Astrocyte (in vitro differentiated cells and primary cell): ENCODE results near the gene CCT5. TPM values are rescaled to one million over a fixed set of nuclear protein-coding genes. Genes with fewer than 3 reads are reported as not detected.

ENCODE experiments used
- DNase-seq: peaks from one replicate; pipeline ENCODE4 v3.0.0-alpha.2; 2010; ENCODE audit warnings: low read depth
- FAIRE-seq: peaks from 2 replicates; lab custom pipeline; 2011; peaks lifted over from hg19 to GRCh38; lab: Jason Lieb, UNC
- H2AFZ ChIP-seq: 2 replicates; pipeline ENCODE4 v1.6.0; 2012; ENCODE audit warnings: low read depth, low read length, inconsistent platforms
- H3K27ac ChIP-seq: 2 replicates; pipeline ENCODE4 v1.5.1; 2011; ENCODE audit warnings: low read depth, low read length, inconsistent platforms
- H3K27me3 ChIP-seq: 2 replicates; pipeline ENCODE4 v1.6.0; 2011; ENCODE audit warnings: low read length, inconsistent platforms; ENCODE audit not compliant: insufficient read depth
- H3K36me3 ChIP-seq: 2 replicates; pipeline ENCODE4 v1.5.1; 2011; ENCODE audit warnings: low read length, inconsistent platforms; ENCODE audit not compliant: insufficient read depth
- H3K4me1 ChIP-seq: 2 replicates; pipeline ENCODE4 v1.5.1; 2011; ENCODE audit warnings: low read length, inconsistent platforms; ENCODE audit not compliant: insufficient read depth
- H3K4me2 ChIP-seq: 2 replicates; pipeline ENCODE4 v1.6.0; 2012; ENCODE audit warnings: low read length, inconsistent platforms
- H3K4me3 ChIP-seq: 2 replicates; pipeline ENCODE4 v1.5.1; 2011; ENCODE audit warnings: low read depth, mild to moderate bottlenecking, low read length, inconsistent platforms; ENCODE audit not compliant: insufficient read depth
- H3K79me2 ChIP-seq: 2 replicates; pipeline ENCODE4 v1.6.0; 2012; ENCODE audit warnings: mild to moderate bottlenecking, low read length, inconsistent platforms; ENCODE audit not compliant: insufficient read depth
- H3K9ac ChIP-seq: 2 replicates; pipeline ENCODE4 v1.6.0; 2012; ENCODE audit warnings: mild to moderate bottlenecking, low read length, inconsistent platforms
- H3K9me3 ChIP-seq: 2 replicates; pipeline ENCODE4 v1.5.1; 2012; ENCODE audit warnings: low read depth, mild to moderate bottlenecking, low read length, inconsistent platforms; ENCODE audit not compliant: insufficient read depth
- H4K20me1 ChIP-seq: 2 replicates; pipeline ENCODE4 v1.6.0; 2012; ENCODE audit warnings: low read length, inconsistent platforms; ENCODE audit not compliant: insufficient read depth
- H3K27ac Mint-ChIP-seq: one replicate; pipeline ENCODE4 v1.8.0; 2021; ENCODE audit warnings: mild to moderate bottlenecking, mixed read lengths; ENCODE audit not compliant: unreplicated experiment
- H3K27me3 Mint-ChIP-seq: one replicate; pipeline ENCODE4 v1.8.0; 2021; ENCODE audit warnings: low read depth, mixed read lengths; ENCODE audit not compliant: unreplicated experiment
- H3K36me3 Mint-ChIP-seq: one replicate; pipeline ENCODE4 v1.8.0; 2021; ENCODE audit warnings: low read depth, mixed read lengths; ENCODE audit not compliant: unreplicated experiment
- H3K4me1 Mint-ChIP-seq: one replicate; pipeline ENCODE4 v1.8.0; 2021; ENCODE audit warnings: low read depth, mixed read lengths; ENCODE audit not compliant: unreplicated experiment
- H3K4me3 Mint-ChIP-seq: one replicate; pipeline ENCODE4 v1.8.0; 2021; ENCODE audit warnings: mild to moderate bottlenecking, moderate library complexity, mixed read lengths; ENCODE audit not compliant: unreplicated experiment
- H3K9me3 Mint-ChIP-seq: one replicate; pipeline ENCODE4 v1.8.0; 2021; ENCODE audit warnings: mild to moderate bottlenecking, mixed read lengths; ENCODE audit not compliant: unreplicated experiment
- EZH2 ChIP-seq: IDR thresholded peaks from 2 replicates; pipeline ENCODE4 v1.6.1; 2012; ENCODE audit warnings: mild to moderate bottlenecking, low read length, inconsistent platforms; ENCODE audit not compliant: insufficient read depth
- total RNA-seq: library from RNA; stranded (reverse); gene quantifications from 2 replicates; pipeline ENCODE4 v1.2.1, GENCODE V29; 2021
- TF ChIP-seq, protein P1 (sequence below): IDR thresholded peaks from 2 replicates; pipeline ENCODE4 v1.5.1; 2011; ENCODE audit warnings: low read depth, mild to moderate bottlenecking, inconsistent platforms, low read length, moderate library complexity; ENCODE audit not compliant: insufficient read depth

The CCT5 gene
- total RNA-seq, 1 donor from 2014 or later, result 276 TPM

DNA sequence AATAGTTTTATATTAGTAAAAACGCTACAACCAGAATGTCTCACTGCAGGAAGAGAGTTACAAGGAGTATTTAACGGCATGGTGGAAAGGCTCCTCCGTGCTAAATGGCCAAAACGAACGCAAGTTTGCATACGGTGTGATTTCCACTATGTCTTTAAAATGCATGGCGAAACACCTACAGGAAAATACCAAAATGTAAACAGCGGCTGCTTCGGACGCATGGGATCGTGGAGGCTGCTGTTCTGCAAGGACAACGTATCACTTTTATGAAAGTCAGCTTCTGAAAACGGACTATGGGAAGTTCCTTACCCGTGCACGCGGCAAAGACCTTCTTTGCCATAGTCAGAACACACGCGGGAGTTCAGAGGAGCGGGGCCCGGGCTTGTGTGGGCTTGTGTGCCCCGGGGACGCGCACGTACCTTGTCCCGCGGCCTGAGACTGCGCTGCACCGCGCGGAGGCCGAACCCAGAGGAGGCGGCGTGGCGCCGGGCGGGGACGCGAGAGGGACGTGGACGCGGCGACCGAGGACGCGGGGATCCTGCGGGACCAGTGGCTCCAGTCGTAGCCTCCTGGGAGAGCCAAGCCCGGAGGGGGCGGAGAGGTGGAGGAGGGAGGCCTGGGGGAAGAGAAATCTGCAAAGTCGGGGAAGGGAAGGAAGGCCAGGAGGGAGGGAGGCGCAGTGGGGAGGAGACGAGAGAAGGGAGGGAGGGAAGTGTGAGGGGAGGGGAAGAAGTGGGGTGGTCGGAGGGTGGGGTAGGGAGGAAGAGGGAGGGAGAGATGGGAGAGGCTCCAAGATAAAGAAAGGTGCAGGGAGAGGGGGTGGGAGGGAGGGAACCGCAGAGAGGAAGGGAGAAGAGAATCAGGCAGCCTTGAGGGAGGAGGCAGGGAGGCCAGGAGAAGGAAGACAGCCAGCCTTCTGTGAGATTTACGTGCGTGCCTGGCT is 57.4 kb downstream of the CCT5 start, which contains the start of gene CMBL:
Gene CMBL (minus strand): TSS at position 697 of the 943 bp plus-strand sequence. CDS start 17,140 bp downstream, outside the sequence.
- Histone ChIP-seq H3K27ac (peak within 1 kb of the TSS; percentile 26), H3K9ac (peak within 1 kb of the TSS; percentile 87), H3K4me1 (peaks cover 11% of the 10 kb centered on the region), H3K4me3 (peak within 1 kb of the TSS; percentile 75), H3K79me2 (peaks cover 10% of the 10 kb centered on the region), H3K27me3 (no peaks in the 10 kb centered on the region), H3K36me3 (no peaks in the 10 kb centered on the region), H3K9me3 (no peaks in the 10 kb centered on the region), H2AFZ (peak within 1 kb of the TSS; percentile 98), H3K4me2 (peak within 1 kb of the TSS; percentile 90), H4K20me1 (peaks cover 5% of the 10 kb centered on the region)
- H3K9me3 Mint-ChIP-seq, result peaks cover 7% of the 10 kb centered on the region
- H3K4me1 Mint-ChIP-seq, result peaks cover 26% of the 10 kb centered on the region
- peak within 1 kb of the TSS; percentile 88 for H3K4me3 Mint-ChIP-seq
- FAIRE-seq (no peak), DNase-seq (peak; percentile 70)
- H3K36me3 Mint-ChIP-seq, result peaks cover 2% of the 10 kb centered on the region
- TF ChIP-seq, protein P1, sequence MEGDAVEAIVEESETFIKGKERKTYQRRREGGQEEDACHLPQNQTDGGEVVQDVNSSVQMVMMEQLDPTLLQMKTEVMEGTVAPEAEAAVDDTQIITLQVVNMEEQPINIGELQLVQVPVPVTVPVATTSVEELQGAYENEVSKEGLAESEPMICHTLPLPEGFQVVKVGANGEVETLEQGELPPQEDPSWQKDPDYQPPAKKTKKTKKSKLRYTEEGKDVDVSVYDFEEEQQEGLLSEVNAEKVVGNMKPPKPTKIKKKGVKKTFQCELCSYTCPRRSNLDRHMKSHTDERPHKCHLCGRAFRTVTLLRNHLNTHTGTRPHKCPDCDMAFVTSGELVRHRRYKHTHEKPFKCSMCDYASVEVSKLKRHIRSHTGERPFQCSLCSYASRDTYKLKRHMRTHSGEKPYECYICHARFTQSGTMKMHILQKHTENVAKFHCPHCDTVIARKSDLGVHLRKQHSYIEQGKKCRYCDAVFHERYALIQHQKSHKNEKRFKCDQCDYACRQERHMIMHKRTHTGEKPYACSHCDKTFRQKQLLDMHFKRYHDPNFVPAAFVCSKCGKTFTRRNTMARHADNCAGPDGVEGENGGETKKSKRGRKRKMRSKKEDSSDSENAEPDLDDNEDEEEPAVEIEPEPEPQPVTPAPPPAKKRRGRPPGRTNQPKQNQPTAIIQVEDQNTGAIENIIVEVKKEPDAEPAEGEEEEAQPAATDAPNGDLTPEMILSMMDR, result no peak
- TF ChIP-seq EZH2, result no peak
- H3K27ac Mint-ChIP-seq, result no peak within 1 kb of the TSS
- no peaks in the 10 kb centered on the region for H3K27me3 Mint-ChIP-seq

DNA sequence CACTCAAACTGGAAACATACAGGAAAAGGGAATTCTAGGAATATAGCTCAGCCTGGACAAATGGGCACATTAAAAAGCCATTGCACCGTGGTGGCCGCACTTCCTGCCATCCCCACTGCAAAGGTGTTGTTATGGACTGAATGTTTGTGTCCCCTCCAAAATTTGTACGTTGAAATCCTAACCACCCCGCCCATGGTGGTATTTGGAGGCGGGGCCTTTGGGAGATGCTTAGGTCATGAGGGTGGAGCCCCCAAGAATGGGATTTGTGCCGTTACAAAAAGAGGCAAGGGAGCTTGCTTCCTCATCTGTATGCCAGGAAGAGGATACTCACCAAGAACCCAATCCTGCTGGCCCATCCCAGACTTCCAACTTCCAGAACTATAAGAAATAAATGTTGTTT is 58.8 kb downstream of the CCT5 start:
- Histone ChIP-seq H2AFZ (no peak overlapping the region), H3K9me3 (no peaks in the 10 kb centered on the region), H3K4me2 (no peak overlapping the region), H3K79me2 (peaks cover 10% of the 10 kb centered on the region), H4K20me1 (peaks cover 5% of the 10 kb centered on the region), H3K4me1 (peaks cover 11% of the 10 kb centered on the region), H3K36me3 (no peaks in the 10 kb centered on the region), H3K4me3 (no peak overlapping the region), H3K27me3 (no peaks in the 10 kb centered on the region), H3K27ac (no peak overlapping the region), H3K9ac (no peak overlapping the region)
- Mint-ChIP-seq H3K4me3 (peak overlapping the region; percentile 9), H3K27me3 (peaks cover 3% of the 10 kb centered on the region), H3K4me1 (peaks cover 26% of the 10 kb centered on the region), H3K36me3 (peaks cover 2% of the 10 kb centered on the region), H3K9me3 (peaks cover 7% of the 10 kb centered on the region), H3K27ac (no peak overlapping the region)
- TF ChIP-seq, protein P1, result no peak
- no peak for TF ChIP-seq EZH2
- FAIRE-seq (no peak), DNase-seq (no peak)
